GM08714 (cell line): Measurements from ENCODE around the gene ATCAY.

ENCODE experiments used
- H3K4me3 ChIP-seq: fragments of 200-500 bp; sonication (Bioruptor generic); 2 replicates; pipeline ENCODE4 v1.5.1; 2014; ENCODE audit warnings: mild to moderate bottlenecking, low read length, inconsistent platforms
- ZNF274 ChIP-seq: IDR thresholded peaks from 2 replicates; pipeline ENCODE4 v1.6.1; 2012; ENCODE audit warnings: mild to moderate bottlenecking, low read depth, low read length

Gene ATCAY, protein sequence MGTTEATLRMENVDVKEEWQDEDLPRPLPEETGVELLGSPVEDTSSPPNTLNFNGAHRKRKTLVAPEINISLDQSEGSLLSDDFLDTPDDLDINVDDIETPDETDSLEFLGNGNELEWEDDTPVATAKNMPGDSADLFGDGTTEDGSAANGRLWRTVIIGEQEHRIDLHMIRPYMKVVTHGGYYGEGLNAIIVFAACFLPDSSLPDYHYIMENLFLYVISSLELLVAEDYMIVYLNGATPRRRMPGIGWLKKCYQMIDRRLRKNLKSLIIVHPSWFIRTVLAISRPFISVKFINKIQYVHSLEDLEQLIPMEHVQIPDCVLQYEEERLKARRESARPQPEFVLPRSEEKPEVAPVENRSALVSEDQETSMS

DNA sequence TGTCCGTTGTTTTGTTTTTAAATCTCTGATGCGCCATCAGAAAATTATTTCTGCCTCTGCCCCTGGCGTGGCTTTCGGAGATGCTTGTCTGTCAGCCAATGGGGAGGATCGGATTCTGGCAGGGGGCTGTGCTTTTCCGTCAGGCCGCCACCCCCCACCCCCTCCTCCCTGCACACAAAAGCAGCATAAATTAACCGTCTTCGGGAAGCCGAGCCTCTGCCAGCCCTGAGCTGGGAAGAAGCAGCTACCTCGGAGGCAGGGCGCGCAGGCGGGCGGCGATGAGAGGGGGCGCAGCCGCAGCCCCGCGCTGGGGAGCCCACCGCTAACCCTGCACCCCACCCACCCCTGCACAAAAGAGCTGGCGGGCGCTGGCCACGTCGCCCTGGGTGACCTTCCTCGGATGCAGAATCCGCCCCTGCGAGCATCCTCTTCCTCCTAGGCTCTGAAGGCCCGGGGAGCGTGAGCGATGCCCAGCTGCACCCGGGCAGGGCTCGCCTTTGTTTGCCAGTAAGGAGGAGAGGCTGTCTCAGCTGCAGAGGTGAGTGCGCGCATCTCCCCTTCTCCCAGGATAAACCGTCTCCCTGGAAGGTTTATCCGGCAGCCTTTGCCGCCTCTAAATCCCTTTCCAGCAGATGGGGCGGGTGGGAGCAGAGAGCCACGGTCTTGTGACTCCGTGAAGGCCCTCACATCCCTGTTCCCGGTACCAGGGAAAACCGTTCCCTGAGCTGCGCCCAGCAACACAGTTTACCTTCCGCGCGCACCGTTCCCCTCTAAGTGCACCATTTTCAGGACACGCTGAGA, at the start of gene ATCAY:
Gene ATCAY (plus strand): TSS at position 215 of the 801 bp plus-strand sequence. CDS start 5,083 bp downstream, outside the sequence.
- H3K4me3 ChIP-seq, result no peak within 1 kb of the TSS
- TF ChIP-seq ZNF274, result no peak

DNA sequence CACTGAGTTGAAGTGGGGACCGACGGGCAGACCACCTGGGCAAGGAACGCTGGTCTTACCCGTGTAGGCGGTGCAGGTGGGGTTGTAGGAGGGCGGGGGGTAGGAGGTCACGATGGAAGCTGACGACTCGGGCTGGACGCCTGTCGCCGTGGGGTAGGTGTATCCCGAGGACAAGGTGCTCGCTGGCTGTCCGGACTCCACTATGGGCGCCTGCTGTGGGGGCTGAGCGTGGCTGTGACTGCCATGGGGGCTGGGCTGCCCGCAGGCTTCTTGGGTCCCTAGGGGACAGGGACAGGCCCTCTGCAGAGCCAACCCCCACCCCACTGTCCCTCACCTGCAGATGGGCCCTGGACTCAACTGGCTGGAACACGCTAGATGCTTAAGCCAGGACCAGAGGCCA, 48.9 kb upstream of the ATCAY start:
- no peak overlapping the region for H3K4me3 ChIP-seq
- no peak for TF ChIP-seq ZNF274

DNA sequence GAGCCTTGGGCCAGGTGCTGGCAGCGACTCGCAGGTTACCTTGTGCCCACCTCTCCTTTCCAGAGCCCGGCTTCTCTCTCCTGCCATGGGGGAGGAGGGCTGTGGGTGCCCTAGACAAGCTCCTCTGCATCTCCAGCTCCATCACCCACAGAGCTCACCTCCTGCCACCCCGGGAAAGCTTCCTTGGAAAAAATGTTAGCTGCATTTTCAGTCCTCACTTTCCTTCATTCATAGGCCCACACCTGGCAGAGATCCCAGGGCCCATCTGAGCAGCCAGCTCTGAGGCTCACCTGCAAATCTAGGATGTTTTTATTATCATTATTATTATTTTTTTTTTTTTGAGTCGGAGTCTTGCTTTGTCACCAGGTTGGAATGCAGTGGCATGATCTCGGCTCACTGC, 48.5 kb upstream of the ATCAY start:
- no peak for TF ChIP-seq ZNF274
- no peak overlapping the region for H3K4me3 ChIP-seq

DNA sequence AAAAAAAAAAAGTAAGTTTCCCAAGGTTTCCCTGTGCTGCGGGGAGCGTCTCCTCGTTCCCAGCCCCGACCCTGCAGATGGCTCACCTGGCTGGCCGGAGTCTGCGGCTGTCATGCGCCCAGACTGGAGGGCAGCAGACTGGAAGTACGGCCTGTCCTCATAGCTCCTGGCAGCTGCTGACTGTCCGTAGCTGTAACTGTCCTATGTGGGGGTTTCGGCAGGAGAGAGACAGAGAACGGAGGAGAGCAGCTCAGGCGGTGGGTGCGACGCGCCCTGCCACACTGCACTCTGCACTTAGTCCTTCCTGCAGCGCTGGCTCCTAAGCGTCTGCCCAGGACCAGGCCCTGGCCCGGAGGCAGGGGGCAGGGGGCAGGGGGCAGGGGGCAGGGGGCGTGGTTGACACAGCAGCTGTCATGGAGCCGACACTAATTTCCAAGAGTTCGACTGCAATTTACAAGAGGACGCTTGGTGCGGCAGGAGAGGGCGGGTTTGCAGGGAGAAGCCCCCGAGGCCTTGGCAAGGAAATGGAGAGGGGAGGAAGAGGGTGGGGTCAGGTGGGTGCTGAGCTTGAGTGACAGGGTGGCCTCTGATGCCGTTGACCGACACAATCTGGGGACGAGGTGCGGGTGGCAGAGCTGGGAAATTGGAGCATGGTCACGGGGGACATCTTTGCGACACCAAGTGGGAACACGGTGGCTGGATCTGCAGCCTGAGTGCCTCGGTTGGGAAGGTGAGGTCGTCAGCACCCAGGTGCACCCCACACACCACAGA, 46.7 kb upstream of the ATCAY start:
- no peak for TF ChIP-seq ZNF274
- H3K4me3 ChIP-seq, result no peak overlapping the region

DNA sequence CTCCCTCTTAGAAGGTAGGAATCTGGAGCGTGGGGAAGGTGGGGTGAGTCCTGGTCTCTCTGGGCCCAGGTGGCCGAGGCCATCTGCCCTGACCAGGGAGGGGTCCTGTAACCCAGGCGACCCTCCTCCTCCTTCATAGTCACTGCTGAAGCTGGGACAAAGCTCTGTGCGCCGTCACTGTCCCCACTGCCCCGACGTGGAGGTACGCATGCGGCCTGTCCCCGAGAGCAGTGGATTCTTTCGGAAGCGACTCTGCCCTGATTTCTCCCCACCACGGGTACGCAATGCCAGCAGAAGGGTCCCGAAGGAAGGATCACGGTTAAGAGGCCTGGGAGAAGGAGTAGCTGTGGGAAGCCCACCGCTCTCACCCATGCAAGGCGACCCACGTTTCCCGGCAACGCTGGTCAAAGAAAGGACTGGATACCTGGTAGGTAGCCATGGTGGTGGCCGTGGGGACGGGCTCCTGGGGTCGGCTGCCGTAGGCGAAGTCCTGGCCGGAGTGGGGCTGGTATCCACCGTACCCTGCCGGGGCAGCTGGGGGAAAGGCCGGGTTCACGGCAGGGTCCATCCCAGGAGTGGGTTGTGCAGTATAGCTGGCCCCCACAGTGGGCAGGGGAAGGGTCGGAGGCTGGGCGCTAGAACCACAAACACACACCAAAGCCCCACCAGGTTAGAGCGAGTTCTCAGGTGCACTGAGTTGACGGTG, 46.0 kb upstream of the ATCAY start:
- TF ChIP-seq ZNF274, result no peak
- no peak overlapping the region for H3K4me3 ChIP-seq

DNA sequence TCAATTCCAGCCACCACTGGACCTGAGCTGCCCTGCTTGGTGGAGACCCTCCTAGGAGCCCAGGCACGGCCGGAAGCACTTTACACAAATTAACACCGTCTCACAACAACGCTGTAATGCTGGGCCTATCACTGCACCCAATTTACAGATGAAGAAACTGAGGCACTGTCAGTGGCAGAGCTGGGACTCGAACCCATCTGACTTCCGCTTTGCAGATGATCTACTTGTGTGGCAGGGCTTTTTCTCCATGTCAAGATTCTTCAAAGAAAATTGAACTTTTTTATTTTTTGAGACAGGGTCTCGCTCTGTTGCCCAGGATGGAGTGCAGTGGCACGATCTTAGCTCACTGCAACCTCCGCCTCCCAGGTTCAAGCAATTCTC, 45.4 kb upstream of the ATCAY start:
- TF ChIP-seq ZNF274, result no peak
- no peak overlapping the region for H3K4me3 ChIP-seq

DNA sequence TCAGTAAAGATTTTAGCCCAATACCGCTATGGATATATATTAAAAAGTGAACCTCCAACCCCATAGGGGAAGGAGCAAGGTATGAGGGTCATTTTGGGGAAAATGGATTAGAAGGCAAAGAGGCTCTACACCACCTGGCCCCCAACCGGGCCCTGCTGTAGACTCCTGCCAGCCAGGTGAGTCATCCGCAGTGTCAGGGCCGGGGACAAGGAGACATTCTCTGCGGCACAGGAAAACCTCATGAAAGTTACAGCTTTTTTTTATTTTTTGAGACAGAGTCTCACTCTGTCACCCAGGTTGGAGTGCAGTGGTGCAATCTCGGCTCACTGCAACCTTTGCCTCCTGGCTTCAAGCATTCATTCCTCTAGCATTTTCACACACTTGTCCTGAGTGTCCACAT, 43.6 kb upstream of the ATCAY start:
- no peak for TF ChIP-seq ZNF274
- no peak overlapping the region for H3K4me3 ChIP-seq

DNA sequence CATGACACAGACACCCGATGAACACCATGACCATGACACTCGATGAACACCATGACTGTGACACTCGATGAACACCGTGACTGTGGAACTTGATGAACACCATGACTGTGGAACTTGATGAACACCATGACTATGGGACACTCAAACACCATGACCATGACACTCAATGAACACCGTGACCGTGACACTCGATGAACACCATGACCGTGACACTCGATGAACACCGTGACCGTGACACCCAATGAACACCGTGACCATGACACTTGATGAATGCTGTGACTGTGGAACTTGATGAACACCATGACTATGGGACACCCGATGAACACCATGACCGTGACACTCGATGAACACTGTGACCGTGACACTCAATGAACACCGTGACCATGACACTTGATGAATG, 43.2 kb upstream of the ATCAY start:
- no peak for TF ChIP-seq ZNF274
- H3K4me3 ChIP-seq, result no peak overlapping the region

DNA sequence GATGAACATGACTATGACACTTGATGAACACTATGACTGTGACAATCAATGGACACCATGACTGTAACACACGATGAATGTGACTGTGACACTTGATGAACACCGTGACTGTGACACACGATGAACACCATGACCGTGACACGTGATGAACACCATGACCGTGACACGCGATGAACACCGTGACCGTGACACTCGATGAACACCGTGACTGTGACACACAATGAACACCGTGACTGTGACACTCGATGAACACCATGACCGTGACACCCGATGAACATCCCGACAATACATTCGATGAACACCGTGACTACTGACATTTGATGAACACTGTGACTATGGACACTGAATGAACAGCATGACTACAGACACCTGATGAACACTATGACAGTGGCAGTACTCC, 42.6 kb upstream of the ATCAY start:
- no peak overlapping the region for H3K4me3 ChIP-seq
- TF ChIP-seq ZNF274, result no peak

DNA sequence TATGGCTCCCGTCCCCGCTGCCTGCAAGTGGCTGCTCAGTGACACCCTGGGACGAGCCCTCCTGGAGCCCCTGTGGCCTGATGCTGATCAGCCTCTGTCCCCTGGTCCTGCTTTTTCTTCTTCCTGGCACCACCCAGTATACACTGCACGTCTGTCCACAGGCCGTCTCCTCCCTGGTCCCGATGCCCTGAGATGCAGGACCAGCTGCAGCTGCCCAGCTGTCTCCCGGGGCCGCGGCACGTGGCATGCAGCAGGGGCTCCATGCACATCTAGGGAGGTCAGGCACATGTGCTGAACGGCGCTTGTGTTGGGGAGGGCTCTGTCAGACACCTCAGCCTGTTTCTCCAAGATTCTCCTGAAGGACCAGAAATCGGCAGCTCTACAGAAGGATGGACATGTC, 41.8 kb upstream of the ATCAY start:
- no peak overlapping the region for H3K4me3 ChIP-seq
- no peak for TF ChIP-seq ZNF274

DNA sequence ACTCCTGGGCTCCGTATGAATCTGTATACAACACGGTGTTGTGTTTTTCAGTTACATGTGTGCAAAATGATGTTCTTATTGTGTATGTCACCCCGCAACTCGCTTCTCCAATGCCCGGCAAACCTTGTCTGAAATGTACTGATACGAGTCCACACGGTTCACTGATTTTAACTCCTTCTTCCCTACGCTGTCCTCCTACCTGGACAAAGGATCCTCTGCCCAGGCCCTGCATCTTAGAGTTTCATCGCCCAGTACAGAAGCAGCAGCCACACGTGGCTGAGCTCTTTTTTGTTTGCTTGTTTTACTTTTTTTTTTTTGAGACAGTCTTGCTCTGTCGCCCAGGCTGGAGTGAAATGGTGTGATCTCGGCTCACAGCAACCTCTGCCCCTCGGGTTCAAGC, 40.5 kb upstream of the ATCAY start:
- no peak for TF ChIP-seq ZNF274
- H3K4me3 ChIP-seq, result no peak overlapping the region

DNA sequence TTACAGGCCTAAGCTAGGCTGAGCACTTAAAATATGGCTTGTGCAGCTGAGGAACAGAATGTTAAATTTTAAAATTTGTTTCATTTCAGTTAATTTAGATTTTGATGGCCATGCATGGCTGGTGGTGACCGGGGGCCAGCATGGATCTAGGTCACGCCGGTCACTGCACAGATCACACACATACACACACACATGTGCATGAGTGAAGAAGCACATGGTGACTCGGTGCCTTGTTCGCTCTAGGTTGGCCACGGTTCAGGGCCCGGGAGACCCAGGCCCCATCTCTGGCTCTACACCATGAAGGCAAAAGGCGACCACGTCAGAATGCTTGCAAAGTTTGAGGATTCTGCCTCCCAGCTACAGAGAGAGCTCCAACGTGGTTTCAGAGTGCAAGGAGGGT, 39.7 kb upstream of the ATCAY start:
- no peak overlapping the region for H3K4me3 ChIP-seq
- no peak for TF ChIP-seq ZNF274

DNA sequence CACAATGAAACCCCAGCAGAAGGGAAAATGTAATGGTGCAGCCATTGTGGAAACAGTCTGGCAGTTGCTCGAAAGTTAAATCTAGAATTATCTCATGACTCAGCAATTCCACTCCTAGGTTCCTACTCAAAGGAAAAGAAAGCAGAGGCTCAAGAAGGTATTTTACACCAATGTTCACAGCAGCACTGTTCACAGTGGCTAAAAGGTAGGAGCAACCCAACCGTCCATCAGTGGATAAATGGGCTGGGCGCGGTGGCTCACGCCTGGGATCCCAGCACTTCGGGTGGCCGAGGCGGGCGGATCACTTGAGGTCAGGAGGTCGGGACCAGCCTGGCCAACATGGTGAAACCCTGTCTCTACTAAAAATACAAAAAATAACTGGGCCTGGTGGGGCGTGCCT, 37.5 kb upstream of the ATCAY start:
- no peak for TF ChIP-seq ZNF274

DNA sequence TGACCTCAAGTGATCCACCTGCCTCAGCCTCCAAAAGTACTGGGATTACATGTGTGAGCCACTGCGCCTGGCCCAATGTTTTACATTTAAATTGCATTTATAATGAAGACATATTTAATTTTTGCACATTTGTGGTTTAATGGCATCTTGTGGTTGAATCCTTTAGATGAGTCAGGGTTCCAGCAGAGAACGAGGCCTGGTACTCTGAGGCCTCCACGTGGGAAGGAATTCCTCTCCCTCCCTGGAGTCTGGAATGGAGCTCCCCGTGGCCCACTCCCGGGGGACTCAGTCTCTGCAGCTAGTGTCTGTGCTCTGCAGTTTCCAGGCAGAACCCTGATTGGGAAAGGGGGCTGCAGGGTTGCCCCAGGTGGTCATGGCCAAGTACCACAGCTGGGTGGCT, 35.9 kb upstream of the ATCAY start:
- no peak overlapping the region for H3K4me3 ChIP-seq
- no peak for TF ChIP-seq ZNF274

More for the DNA sequence above, 37.5 kb upstream of the ATCAY start:
- H3K4me3 ChIP-seq, result no peak overlapping the region
